SK-N-DZ (cell line): ENCODE results near the gene STK32B.
A peak's percentile ranks its signal among the peaks of the same experiment; 100 is the strongest.

Experiments
- DNase-seq: peaks from one replicate; pipeline ENCODE4 v3.0.0-alpha.2; 2015; ENCODE audit warnings: low spot score

STK32B gene

DNA sequence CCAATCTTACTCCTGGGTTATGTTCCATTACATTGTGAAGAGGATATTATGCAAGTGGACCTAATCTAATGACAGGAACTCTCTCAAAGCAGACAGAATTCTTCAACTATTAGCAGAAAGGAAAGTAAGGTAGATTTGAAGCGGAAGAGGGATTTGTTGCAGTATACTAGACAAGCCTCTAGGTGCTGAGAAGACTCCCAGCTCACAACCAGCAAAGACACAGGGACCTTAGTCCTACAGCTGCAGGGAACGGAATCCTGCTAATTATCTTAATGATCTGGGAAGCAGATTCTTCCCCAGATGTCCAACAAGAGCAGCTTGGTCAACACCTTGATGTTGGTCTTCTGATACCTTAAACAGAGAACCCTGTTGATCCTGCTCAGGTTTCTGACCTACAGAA, 73.6 kb downstream of the STK32B start:
- DNase-seq = peak; percentile 21

DNA sequence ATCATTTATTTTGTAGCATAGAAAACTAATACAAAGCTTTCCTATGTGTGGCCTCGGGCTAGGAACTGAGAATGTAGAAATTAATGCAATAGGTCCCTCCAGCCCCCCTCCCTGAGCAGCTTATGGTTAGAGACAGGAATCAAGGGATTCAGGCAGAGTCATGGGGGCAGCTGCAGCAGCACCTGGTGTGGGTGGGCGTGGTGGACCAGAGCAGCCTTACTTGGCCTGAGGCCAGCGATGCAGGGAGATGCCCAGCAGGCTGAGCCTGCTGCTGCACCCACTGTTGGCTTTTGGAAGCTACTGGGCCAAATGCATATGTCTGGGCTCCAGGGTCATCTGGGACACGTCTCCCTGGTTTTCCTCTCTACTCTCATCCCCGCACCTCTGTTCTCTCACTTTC, 74.0 kb downstream of the STK32B start:
- DNase-seq = peak; percentile 56

DNA sequence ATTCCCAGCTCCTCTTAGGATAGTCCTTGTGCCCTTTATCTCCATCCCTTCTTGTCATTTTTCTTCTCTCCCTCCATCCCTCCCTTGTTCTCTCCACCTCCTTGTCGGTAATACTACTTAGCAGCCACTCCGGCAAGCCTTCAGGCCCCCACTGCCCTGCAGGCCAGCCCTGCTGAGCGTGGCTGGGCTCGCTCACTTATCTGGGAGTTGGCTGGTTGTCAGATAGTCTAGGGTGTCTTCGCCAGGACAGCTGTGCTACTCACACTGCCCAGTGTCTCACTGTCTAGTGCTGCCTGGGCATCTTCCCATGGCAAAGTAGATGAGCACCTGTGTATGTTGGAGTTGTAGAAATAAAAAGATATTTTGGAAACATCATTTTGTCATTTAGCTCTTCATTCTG, 75.0 kb downstream of the STK32B start:
- no peak for DNase-seq

GRCh38 chr4:5126857-5127256, 75.6 kb downstream of the STK32B start:
- DNase-seq = no peak

DNA sequence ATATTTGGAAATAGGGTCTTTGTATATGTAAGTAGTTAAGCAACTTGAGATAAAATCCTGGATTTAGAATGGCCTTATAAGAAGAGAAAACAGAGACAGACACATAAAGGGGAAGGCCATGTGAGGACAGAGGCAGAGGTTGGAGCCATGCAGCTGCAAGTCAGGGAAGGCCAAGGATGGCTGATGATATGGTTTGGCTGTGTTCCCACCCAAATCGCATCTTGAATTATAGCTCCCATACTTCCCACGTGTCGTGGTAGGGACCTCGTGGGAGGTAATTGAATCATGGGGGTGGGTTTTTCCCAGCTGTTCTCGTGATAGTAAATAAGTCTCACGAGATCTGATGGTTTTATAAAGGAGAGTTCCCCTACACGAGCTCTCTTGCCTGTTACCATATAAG, 76.3 kb downstream of the STK32B start:
- no peak for DNase-seq

- DNase-seq = no peak
Observed at GRCh38 chr4:5128569-5128968, 77.3 kb downstream of the STK32B start.

DNA sequence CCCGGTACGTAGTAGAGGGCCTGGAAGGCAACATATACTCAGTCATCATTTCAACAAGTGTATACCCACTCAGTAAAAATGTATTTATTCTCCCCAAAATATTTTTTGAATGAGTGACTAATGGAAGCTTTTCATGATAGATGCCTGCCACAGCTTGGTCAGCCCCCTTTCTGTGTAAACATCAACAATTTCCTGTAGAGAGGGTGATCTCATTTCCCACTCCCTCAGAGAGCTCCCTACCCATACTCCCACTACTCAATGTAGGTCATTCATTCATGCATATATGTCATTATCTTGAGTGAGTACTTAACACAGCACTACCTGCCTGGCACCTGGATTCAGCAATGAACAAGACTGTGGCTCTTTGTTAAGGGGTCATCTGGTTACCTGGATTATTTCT, 81.9 kb downstream of the STK32B start:
- no peak for DNase-seq

GRCh38 chr4:5133933-5134594, 82.8 kb downstream of the STK32B start:
- DNase-seq = no peak

DNA sequence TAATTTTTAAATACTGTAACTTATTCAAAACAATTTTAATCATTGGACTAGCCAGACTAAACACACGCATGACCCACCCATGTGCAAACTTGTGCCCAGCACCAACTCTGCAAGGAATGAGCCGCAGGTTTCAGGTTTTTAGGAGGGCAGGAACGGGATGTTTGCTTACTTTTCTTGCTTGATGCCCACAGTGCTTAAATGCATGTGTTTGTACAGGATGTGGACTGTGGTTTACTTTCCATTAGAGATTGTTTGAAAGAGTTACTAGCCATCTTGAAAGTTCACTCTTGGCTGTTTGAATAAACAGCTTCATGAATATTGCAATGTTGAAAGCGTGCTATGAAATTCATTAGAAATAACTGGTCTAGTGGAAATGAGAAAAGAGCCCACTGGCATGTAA, 83.3 kb downstream of the STK32B start:
- no peak for DNase-seq

- no peak for DNase-seq
Observed at GRCh38 chr4:5137226-5137625, 85.9 kb downstream of the STK32B start.

GRCh38 chr4:5137927-5138326, 86.6 kb downstream of the STK32B start:
- DNase-seq = no peak

DNA sequence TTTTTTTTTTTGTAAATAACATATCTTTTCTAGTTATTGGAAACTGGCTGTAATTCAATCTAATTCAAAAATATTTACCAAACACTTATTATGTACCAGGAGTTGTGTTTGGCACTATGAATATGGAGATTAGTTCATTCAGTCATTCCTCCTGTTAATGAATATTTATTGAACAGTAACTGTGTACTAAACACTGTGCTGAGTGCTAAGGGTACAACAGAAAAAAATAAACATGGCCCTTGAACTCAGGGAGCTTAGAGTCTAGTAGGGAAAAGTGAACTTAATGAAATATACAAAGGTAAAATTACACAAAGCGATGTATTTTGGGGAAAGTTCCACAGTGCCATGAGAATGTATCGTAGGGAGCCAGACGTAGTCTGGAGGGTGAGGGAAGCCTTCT, 87.1 kb downstream of the STK32B start:
- DNase-seq = no peak

- DNase-seq = no peak
Observed at GRCh38 chr4:5139141-5139540, 87.9 kb downstream of the STK32B start.

GRCh38 chr4:5141802-5142201, 90.5 kb downstream of the STK32B start:
- no peak for DNase-seq

DNA sequence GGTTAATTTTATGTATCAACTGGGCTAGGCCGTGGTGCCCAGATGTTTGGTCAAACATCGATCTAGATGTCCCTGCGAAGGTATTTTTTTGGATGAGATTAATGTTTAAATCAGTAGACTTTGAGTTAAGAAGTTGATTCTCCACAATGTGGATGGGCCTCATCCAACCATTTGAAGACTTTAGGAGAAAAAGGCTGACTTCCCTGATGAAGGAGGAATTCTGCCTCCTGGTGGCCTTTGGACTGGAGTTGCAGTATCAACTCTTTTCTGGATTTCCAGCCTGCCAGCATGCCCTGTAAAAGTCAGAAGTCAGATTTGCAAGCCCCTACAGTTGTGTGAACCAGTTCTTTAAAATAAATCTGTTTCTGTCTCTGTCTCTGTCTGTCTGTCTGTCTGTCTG, 91.4 kb downstream of the STK32B start:
- no peak for DNase-seq

- DNase-seq = no peak
Observed at GRCh38 chr4:5143306-5143861, 92.1 kb downstream of the STK32B start.

DNA sequence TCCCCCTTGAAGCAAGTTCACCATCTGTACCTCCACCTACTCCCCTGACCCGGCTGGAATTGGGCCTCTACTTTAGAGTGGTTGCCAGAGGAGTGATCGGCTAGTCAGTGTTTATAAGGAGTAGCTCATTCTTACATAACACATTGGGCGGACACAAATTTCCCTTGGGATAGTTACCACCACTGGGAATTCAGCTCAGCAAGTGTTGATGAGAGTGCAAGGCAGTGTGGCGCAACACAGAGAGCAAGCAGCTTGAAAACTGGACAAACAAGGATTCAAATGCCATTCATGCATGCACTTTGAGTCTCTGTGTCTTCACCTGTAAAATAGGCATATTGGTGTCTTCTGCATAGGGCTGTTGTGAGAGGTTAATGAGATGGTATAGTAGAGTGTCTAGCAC, 92.7 kb downstream of the STK32B start:
- no peak for DNase-seq

- DNase-seq = no peak
Observed at GRCh38 chr4:5144384-5144783, 93.1 kb downstream of the STK32B start.

DNA sequence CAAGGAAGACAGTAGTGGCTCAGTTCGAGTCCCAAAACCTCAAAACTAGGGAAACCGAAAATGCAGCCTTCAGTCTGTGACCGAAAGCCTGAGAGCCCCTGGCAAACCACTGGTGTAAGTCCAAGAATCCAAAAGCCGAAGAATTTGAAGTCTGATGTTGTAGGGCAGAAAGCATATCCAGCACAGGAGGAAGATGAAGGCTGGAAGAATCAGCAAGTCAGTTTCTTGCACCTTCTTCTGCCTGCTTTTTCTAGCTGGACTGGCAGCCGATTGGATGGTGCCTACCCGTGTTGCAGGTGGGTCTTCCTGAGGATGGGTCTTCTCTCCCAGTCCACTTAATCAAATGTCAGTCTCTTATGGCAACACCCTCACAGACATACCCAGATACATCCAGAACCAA, 95.0 kb downstream of the STK32B start:
- no peak for DNase-seq

DNA sequence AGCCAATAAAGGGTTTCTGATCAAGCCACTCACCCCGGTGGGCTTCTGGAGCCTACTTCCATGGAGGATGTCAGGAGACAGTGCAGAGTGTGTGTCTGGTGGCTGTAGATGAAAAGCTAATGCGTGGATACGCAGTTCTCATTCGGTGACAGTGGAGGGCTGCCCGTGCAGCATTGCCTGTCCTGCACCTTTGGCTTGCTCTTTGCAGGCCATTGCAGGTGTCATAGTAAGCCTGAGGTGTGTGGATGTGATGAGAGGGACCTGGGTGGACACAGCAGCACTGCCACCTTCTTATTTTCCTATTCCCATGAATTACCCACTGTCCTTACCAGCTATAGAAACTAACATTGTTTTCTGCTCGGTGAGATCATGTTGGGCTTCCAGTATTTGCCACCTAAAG, 101.2 kb downstream of the STK32B start:
- no peak for DNase-seq

DNA sequence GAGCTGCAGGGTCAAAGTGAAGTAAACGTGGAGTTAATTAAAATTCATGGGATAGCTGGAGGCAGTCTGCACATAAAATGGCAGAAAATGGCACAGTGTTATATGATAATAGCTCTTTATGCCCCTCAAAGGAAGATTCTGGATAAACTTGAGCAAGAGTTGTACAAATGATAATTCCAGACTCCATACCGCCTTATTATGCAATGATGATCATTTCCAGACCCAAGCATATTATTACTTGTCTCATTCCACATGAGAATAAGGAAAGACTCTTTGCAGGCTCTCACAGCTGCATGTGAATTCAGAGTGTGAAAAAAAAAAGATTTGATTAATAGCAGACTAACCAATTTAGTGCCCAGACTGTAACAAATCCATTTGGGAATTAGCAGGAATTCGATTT, 105.4 kb downstream of the STK32B start:
- DNase-seq = no peak

DNA sequence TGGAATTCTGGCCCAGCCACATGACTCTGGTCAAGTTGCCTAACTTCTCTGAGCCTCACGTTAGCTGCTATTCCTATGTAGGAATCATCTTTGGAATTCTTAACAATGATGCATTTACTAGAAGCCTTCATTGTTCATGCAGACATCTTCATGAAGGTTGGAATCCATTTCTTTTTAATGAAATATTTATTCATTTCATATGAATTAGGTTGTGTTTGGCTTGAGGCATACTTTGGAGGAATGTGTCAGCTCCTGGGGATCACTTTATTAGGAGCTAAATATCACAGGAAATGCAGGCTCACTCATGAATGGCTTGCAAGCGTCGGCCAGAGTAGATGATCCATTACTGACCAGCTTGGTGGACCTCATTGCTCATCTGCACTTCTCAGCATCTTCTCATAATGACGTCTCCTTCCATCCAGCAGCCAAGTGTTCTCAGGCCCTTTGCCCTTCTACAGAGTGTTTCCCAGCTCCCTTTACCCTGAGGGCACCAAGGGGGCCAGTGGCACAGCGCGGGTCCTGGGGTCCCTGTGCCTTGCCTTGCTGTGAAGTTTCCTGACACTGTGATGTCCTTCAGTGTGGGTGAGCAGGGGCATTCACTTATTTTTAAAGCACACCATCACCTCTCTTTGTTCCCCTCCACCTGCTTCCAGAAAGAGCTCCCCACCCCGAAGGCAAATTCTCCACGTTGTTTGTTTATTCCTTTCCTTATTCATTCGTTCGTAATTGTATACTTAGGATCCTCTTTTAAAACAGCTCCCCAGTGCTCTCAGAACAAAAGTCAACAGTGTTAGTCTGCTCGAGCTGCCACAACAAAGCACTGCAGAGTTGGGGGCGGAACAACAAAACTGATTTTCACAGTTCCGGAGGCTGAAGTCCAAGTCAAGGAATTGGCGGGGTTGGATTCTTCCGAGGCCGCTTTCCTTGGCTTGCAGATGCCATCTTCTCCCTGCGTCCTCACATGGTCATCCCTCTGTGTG, 106.8 kb downstream of the STK32B start:
- no peak for DNase-seq

- DNase-seq = no peak
Observed at GRCh38 chr4:5158825-5159224, 107.5 kb downstream of the STK32B start.
